IPS-15b (cell line): Measurements from ENCODE around the gene STOM.
A peak's percentile ranks its signal among the peaks of the same experiment; 100 is the strongest.

ENCODE experiments used
- H3K27me3 ChIP-seq: one replicate; pipeline ENCODE4 v1.6.1; 2013; ENCODE audit warnings: low read length; ENCODE audit not compliant: control insufficient read depth, insufficient read depth
- H3K36me3 ChIP-seq: one replicate; pipeline ENCODE4 v1.6.1; 2013; ENCODE audit warnings: low read length; ENCODE audit not compliant: control insufficient read depth, insufficient read depth
- H3K4me1 ChIP-seq: one replicate; pipeline ENCODE4 v1.6.1; 2013; ENCODE audit warnings: mild to moderate bottlenecking, low read length; ENCODE audit not compliant: control insufficient read depth, insufficient read depth
- H3K4me3 ChIP-seq: one replicate; pipeline ENCODE4 v1.5.1; 2013; ENCODE audit warnings: low read depth, low read length
- H3K9ac ChIP-seq: one replicate; pipeline ENCODE4 v1.6.1; 2013; ENCODE audit warnings: low read depth, mild to moderate bottlenecking, low read length
- H3K9me3 ChIP-seq: one replicate; pipeline ENCODE4 v1.6.1; 2013; ENCODE audit warnings: mild to moderate bottlenecking, low read length; ENCODE audit not compliant: control insufficient read depth, insufficient read depth

Gene STOM

GRCh38 chr9:121301881-121302286 lies 68.2 kb downstream of the STOM start:
- Histone ChIP-seq H3K9ac (no peak overlapping the region), H3K4me3 (no peak overlapping the region), H3K4me1 (peaks cover 13% of the 10 kb centered on the region), H3K27me3 (peaks cover 23% of the 10 kb centered on the region), H3K36me3 (peaks cover 4% of the 10 kb centered on the region), H3K9me3 (no peaks in the 10 kb centered on the region)

- H3K9me3 ChIP-seq = no peaks in the 10 kb centered on the region
- peaks cover 4% of the 10 kb centered on the region for H3K36me3 ChIP-seq
- peak overlapping the region; percentile 49 for H3K4me3 ChIP-seq
- peaks cover 11% of the 10 kb centered on the region for H3K4me1 ChIP-seq
- no peak overlapping the region for H3K9ac ChIP-seq
- peaks cover 23% of the 10 kb centered on the region for H3K27me3 ChIP-seq
Measured at GRCh38 chr9:121300283-121301119, 69.5 kb downstream of the STOM start.

- H3K4me3 ChIP-seq = peak overlapping the region; percentile 49
- peaks cover 26% of the 10 kb centered on the region for H3K27me3 ChIP-seq
- peaks cover 11% of the 10 kb centered on the region for H3K4me1 ChIP-seq
- no peak overlapping the region for H3K9ac ChIP-seq
- H3K36me3 ChIP-seq = peaks cover 4% of the 10 kb centered on the region
- no peaks in the 10 kb centered on the region for H3K9me3 ChIP-seq
Measured at GRCh38 chr9:121299467-121300282, 70.4 kb downstream of the STOM start.

DNA sequence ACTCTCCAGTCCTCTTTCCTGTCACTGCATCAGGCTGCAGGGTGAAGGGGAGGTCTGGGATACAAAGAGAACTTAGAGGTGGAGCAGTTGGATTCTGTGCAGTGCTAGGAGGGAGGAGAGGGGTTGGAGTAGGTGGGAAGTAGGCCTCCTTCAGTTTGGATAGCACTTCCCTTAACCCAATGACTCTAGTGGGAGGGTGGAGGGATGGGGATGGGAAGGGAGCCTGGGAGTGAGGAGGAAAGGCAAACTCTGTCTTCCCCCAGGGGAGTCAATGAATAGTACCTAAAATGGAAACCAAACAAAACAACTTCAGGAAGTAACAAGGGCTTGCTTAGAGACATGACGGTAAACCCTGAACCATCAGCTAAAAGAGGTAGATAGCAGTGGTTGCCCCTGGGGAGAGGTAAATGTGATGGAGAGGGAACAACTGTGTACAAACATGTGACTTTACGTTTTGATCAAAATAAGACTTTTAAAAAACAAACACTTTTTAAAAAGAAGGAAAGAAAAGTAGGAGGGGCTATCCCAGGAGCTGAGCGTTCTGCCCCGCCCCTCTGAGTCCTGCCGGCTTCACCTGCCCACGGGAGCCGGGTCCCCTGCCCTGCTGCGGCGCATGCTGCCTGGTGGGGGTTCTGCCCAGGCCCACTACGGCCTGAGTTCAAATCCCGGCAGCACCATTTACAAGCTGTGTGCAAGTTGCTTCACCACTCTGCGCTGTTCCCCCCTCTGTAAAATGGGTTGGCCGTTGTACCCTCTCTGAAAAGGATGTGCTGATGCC lies 71.2 kb downstream of the STOM start:
- no peak overlapping the region for H3K9ac ChIP-seq
- H3K27me3 ChIP-seq = peaks cover 26% of the 10 kb centered on the region
- H3K4me3 ChIP-seq = peak overlapping the region; percentile 49
- H3K36me3 ChIP-seq = peaks cover 4% of the 10 kb centered on the region
- no peaks in the 10 kb centered on the region for H3K9me3 ChIP-seq
- peaks cover 11% of the 10 kb centered on the region for H3K4me1 ChIP-seq

GRCh38 chr9:121298016-121298538 lies 72.0 kb downstream of the STOM start:
- H3K9ac ChIP-seq = no peak overlapping the region
- no peak overlapping the region for H3K4me3 ChIP-seq
- no peaks in the 10 kb centered on the region for H3K36me3 ChIP-seq
- H3K27me3 ChIP-seq = peaks cover 26% of the 10 kb centered on the region
- peaks cover 11% of the 10 kb centered on the region for H3K4me1 ChIP-seq
- no peaks in the 10 kb centered on the region for H3K9me3 ChIP-seq

- Histone ChIP-seq H3K36me3 (no peaks in the 10 kb centered on the region), H3K27me3 (peaks cover 32% of the 10 kb centered on the region), H3K9me3 (no peaks in the 10 kb centered on the region), H3K4me3 (no peak overlapping the region), H3K4me1 (peaks cover 11% of the 10 kb centered on the region), H3K9ac (no peak overlapping the region)
Measured at GRCh38 chr9:121297389-121297788, 72.7 kb downstream of the STOM start.

- Histone ChIP-seq H3K36me3 (no peaks in the 10 kb centered on the region), H3K27me3 (peaks cover 32% of the 10 kb centered on the region), H3K4me3 (no peak overlapping the region), H3K9me3 (no peaks in the 10 kb centered on the region), H3K9ac (no peak overlapping the region), H3K4me1 (peaks cover 11% of the 10 kb centered on the region)
Measured at GRCh38 chr9:121296213-121297127, 73.6 kb downstream of the STOM start.

GRCh38 chr9:121295662-121296191 lies 74.3 kb downstream of the STOM start:
- no peak overlapping the region for H3K9ac ChIP-seq
- peaks cover 11% of the 10 kb centered on the region for H3K4me1 ChIP-seq
- peaks cover 25% of the 10 kb centered on the region for H3K27me3 ChIP-seq
- no peak overlapping the region for H3K4me3 ChIP-seq
- H3K9me3 ChIP-seq = no peaks in the 10 kb centered on the region
- H3K36me3 ChIP-seq = no peaks in the 10 kb centered on the region

- peaks cover 18% of the 10 kb centered on the region for H3K27me3 ChIP-seq
- H3K9me3 ChIP-seq = no peaks in the 10 kb centered on the region
- H3K9ac ChIP-seq = no peak overlapping the region
- H3K36me3 ChIP-seq = no peaks in the 10 kb centered on the region
- peaks cover 8% of the 10 kb centered on the region for H3K4me1 ChIP-seq
- H3K4me3 ChIP-seq = no peak overlapping the region
Measured at GRCh38 chr9:121294866-121295661, 75.0 kb downstream of the STOM start.

GRCh38 chr9:121294151-121294743 lies 75.8 kb downstream of the STOM start:
- Histone ChIP-seq H3K27me3 (peaks cover 22% of the 10 kb centered on the region), H3K9ac (no peak overlapping the region), H3K4me1 (peaks cover 15% of the 10 kb centered on the region), H3K36me3 (no peaks in the 10 kb centered on the region), H3K4me3 (no peak overlapping the region), H3K9me3 (no peaks in the 10 kb centered on the region)
